Stomach smooth muscle (tissue), 2 donors: ENCODE data around the gene PRSS58.

Experiments
- H3K27ac ChIP-seq: one replicate; pipeline ENCODE4 v1.7.0; 2013; ENCODE audit warnings: mild to moderate bottlenecking, low read length, inconsistent platforms
- H3K27me3 ChIP-seq, 2 donors: one replicate each; pipeline ENCODE4 v1.7.0; 2013; ENCODE audit warnings: low read length in 2 of 2; ENCODE audit not compliant: insufficient read depth in 2 of 2, control insufficient read depth in 1 of 2
- H3K36me3 ChIP-seq, 2 donors: one replicate each; pipeline ENCODE4 v1.7.0; 2013; ENCODE audit warnings: low read length in 2 of 2; ENCODE audit not compliant: control insufficient read depth in 2 of 2, insufficient read depth in 2 of 2
- H3K4me1 ChIP-seq: one replicate; pipeline ENCODE4 v1.7.0; 2013; ENCODE audit warnings: low read length; ENCODE audit not compliant: control insufficient read depth, insufficient read depth
- H3K4me3 ChIP-seq, 2 donors: one replicate each; pipeline ENCODE4 v1.7.0; 2013; ENCODE audit warnings: low read length in 2 of 2
- H3K9ac ChIP-seq, 2 donors: one replicate each; pipeline ENCODE4 v1.7.0; 2013; ENCODE audit warnings: low read length in 2 of 2, mild to moderate bottlenecking in 1 of 2
- H3K9me3 ChIP-seq, 2 donors: one replicate each; pipeline ENCODE4 v1.7.0; 2013; ENCODE audit warnings: low read length in 2 of 2; ENCODE audit not compliant: control insufficient read depth in 2 of 2
- donor health status: healthy.
- donor health status: Pancreatic carcinoma.

The PRSS58 gene

GRCh38 chr7:142275028-142275427 is 17.2 kb upstream of the PRSS58 start:
- H3K27ac ChIP-seq, result no peak overlapping the region
- H3K4me1 ChIP-seq, result no peaks in the 10 kb centered on the region
- H3K27me3 ChIP-seq, result no peaks in the 10 kb centered on the region
- H3K4me3 ChIP-seq, result no peak overlapping the region
- no peak overlapping the region for H3K9ac ChIP-seq
- H3K9me3 ChIP-seq, result peaks cover 0 to 4% of the 10 kb centered on the region in 2 donors
- H3K36me3 ChIP-seq, result no peaks in the 10 kb centered on the region

GRCh38 chr7:142272841-142273240 is 15.0 kb upstream of the PRSS58 start:
- Histone ChIP-seq H3K27me3 (no peaks in the 10 kb centered on the region), H3K27ac (no peak overlapping the region), H3K36me3 (no peaks in the 10 kb centered on the region), H3K4me1 (no peaks in the 10 kb centered on the region), H3K9ac (no peak overlapping the region), H3K4me3 (no peak overlapping the region), H3K9me3 (peaks cover 0 to 4% of the 10 kb centered on the region in 2 donors)

GRCh38 chr7:142263598-142264380 is 5.9 kb upstream of the PRSS58 start:
- no peaks in the 10 kb centered on the region for H3K27me3 ChIP-seq
- no peaks in the 10 kb centered on the region for H3K36me3 ChIP-seq
- H3K4me1 ChIP-seq, result no peaks in the 10 kb centered on the region
- no peak overlapping the region for H3K4me3 ChIP-seq
- H3K27ac ChIP-seq, result no peak overlapping the region
- no peak overlapping the region for H3K9ac ChIP-seq
- H3K9me3 ChIP-seq, result no peaks in the 10 kb centered on the region

GRCh38 chr7:142250705-142251104 is 7.2 kb downstream of the PRSS58 start:
- H3K9me3 ChIP-seq, result no peaks in the 10 kb centered on the region
- no peaks in the 10 kb centered on the region for H3K36me3 ChIP-seq
- H3K4me3 ChIP-seq, result no peak overlapping the region
- H3K27ac ChIP-seq, result no peak overlapping the region
- no peaks in the 10 kb centered on the region for H3K4me1 ChIP-seq
- no peaks in the 10 kb centered on the region for H3K27me3 ChIP-seq
- no peak overlapping the region for H3K9ac ChIP-seq

- no peaks in the 10 kb centered on the region for H3K9me3 ChIP-seq
- H3K27me3 ChIP-seq, result no peaks in the 10 kb centered on the region
- no peak overlapping the region for H3K9ac ChIP-seq
- no peak overlapping the region for H3K27ac ChIP-seq
- H3K36me3 ChIP-seq, result no peaks in the 10 kb centered on the region
- no peaks in the 10 kb centered on the region for H3K4me1 ChIP-seq
- H3K4me3 ChIP-seq, result no peak overlapping the region
Observed at GRCh38 chr7:142249918-142250317, 7.9 kb downstream of the PRSS58 start.

- H3K9me3 ChIP-seq, result no peaks in the 10 kb centered on the region
- no peak overlapping the region for H3K27ac ChIP-seq
- H3K9ac ChIP-seq, result no peak overlapping the region
- H3K27me3 ChIP-seq, result no peaks in the 10 kb centered on the region
- H3K4me3 ChIP-seq, result no peak overlapping the region
- no peaks in the 10 kb centered on the region for H3K36me3 ChIP-seq
- H3K4me1 ChIP-seq, result no peaks in the 10 kb centered on the region
Observed at GRCh38 chr7:142248166-142249160, 9.4 kb downstream of the PRSS58 start.

- Histone ChIP-seq H3K27ac (no peak overlapping the region), H3K9ac (no peak overlapping the region), H3K4me1 (no peaks in the 10 kb centered on the region), H3K27me3 (peaks cover 0 to 2% of the 10 kb centered on the region in 2 donors), H3K4me3 (no peak overlapping the region), H3K36me3 (no peaks in the 10 kb centered on the region), H3K9me3 (no peaks in the 10 kb centered on the region)
Observed at GRCh38 chr7:142243823-142244222, 14.0 kb downstream of the PRSS58 start.

GRCh38 chr7:142240546-142240945 is 17.3 kb downstream of the PRSS58 start:
- H3K4me1 ChIP-seq, result no peaks in the 10 kb centered on the region
- peaks cover 0 to 2% of the 10 kb centered on the region in 2 donors for H3K27me3 ChIP-seq
- H3K9ac ChIP-seq, result no peak overlapping the region
- H3K27ac ChIP-seq, result no peak overlapping the region
- peaks cover 0 to 2% of the 10 kb centered on the region in 2 donors for H3K9me3 ChIP-seq
- H3K4me3 ChIP-seq, result no peak overlapping the region
- H3K36me3 ChIP-seq, result no peaks in the 10 kb centered on the region

- Histone ChIP-seq H3K27me3 (peaks cover 0 to 2% of the 10 kb centered on the region in 2 donors), H3K4me3 (no peak overlapping the region), H3K36me3 (no peaks in the 10 kb centered on the region), H3K4me1 (no peaks in the 10 kb centered on the region), H3K9me3 (no peaks in the 10 kb centered on the region), H3K27ac (no peak overlapping the region), H3K9ac (no peak overlapping the region)
Observed at GRCh38 chr7:142231716-142232115, 26.1 kb downstream of the PRSS58 start.

GRCh38 chr7:142228537-142229104 is 29.2 kb downstream of the PRSS58 start:
- no peak overlapping the region for H3K9ac ChIP-seq

More at GRCh38 chr7:142228537-142229104, 29.2 kb downstream of the PRSS58 start:
- Histone ChIP-seq H3K4me3 (no peak overlapping the region), H3K9me3 (no peaks in the 10 kb centered on the region), H3K27ac (no peak overlapping the region), H3K4me1 (no peaks in the 10 kb centered on the region), H3K36me3 (no peaks in the 10 kb centered on the region), H3K27me3 (no peaks in the 10 kb centered on the region)
